Esophagus muscularis mucosa (tissue), 4 donors: ENCODE data around the gene HTRA2. TPM values are rescaled to one million over a fixed set of nuclear protein-coding genes. Genes with fewer than 3 reads are reported as not detected.

ENCODE experiments used
- DNase-seq: peaks from one replicate; pipeline ENCODE4 v3.0.0-alpha.2; 2017; ENCODE audit errors: extremely low spot score
- H3K27ac ChIP-seq, 4 donors: fragments of 200-600 bp; sonication (generic); replicated peaks in 1 of 4; 1 replicate in 3 of 4; 2 replicates in 1 of 4; pipeline ENCODE4 v1.5.1; 2016 to 2019; ENCODE audit warnings: mild to moderate bottlenecking in 1 of 4
- H3K27me3 ChIP-seq, 4 donors: fragments of 200-600 bp; sonication (generic); one replicate each; pipeline versions ENCODE4 v1.5.1 to v1.6.0; 2016 to 2019
- H3K36me3 ChIP-seq, 4 donors: fragments of 200-600 bp; sonication (generic); one replicate each; pipeline ENCODE4 v1.5.1; 2016 to 2019
- H3K4me1 ChIP-seq, 4 donors: fragments of 200-600 bp; sonication (generic); one replicate each; pipeline ENCODE4 v1.5.1; 2016 to 2019
- H3K4me3 ChIP-seq, 4 donors: fragments of 200-600 bp; sonication (generic); 1 replicate in 2 of 4; 2 replicates in 2 of 4; pipeline ENCODE4 v1.5.1; 2016 to 2019; ENCODE audit warnings: mild to moderate bottlenecking in 4 of 4, moderate library complexity in 1 of 4
- H3K9me3 ChIP-seq, 4 donors: fragments of 200-600 bp; sonication (generic); 1 replicate in 3 of 4; 2 replicates in 1 of 4; pipeline ENCODE4 v1.5.1; 2016 to 2019
- CTCF ChIP-seq, 3 experiments: fragments of 200-600 bp in 2 of 3; fragments of 450-650 bp in 1 of 3; sonication (generic) in 2 of 3; IDR thresholded peaks; one replicate each; pipeline ENCODE4 v1.5.1; 2017 to 2019; ENCODE audit warnings: antibody characterized with exemption in 3 of 3, mild to moderate bottlenecking in 2 of 3, moderate library complexity in 1 of 3
- EP300 ChIP-seq: sonication (generic); formaldehyde crosslinking; IDR thresholded peaks from one replicate; pipeline ENCODE4 v1.6.1; 2017; ENCODE audit warnings: antibody characterized with exemption
- POLR2A ChIP-seq: fragments of 450-650 bp; IDR thresholded peaks from one replicate; pipeline ENCODE4 v1.6.1; 2017; ENCODE audit warnings: antibody characterized with exemption, moderate library complexity, mild to moderate bottlenecking, low read depth
- POLR2AphosphoS5 ChIP-seq, 2 donors: sonication (generic); formaldehyde crosslinking; IDR thresholded peaks; one replicate each; pipeline ENCODE4 v1.6.1; 2017; ENCODE audit warnings: antibody characterized with exemption in 2 of 2
- WGBS: methylation state at CpG from one replicate; pipeline ENCODE4 v1.1.5; 2018; 5-methylcytosine and 5-hydroxymethylcytosine counted together
- intact Hi-C: fragments of 100-400 bp; cut with DNase I; formaldehyde crosslinking; loops from one replicate; pipeline ENCODE4 v1.15.1; 2023
- total RNA-seq, 4 donors: library from RNA; depleted of rRNA; stranded (reverse); fragments of >200 nt; gene quantifications; one replicate each; pipeline versions ENCODE4 v1.1.0 to v1.2.1, GENCODE V29; 2016

The HTRA2 gene
- total RNA-seq, 4 donors from 2014 or later = 29.7 to 37.9 (median 31.9) TPM

DNA sequence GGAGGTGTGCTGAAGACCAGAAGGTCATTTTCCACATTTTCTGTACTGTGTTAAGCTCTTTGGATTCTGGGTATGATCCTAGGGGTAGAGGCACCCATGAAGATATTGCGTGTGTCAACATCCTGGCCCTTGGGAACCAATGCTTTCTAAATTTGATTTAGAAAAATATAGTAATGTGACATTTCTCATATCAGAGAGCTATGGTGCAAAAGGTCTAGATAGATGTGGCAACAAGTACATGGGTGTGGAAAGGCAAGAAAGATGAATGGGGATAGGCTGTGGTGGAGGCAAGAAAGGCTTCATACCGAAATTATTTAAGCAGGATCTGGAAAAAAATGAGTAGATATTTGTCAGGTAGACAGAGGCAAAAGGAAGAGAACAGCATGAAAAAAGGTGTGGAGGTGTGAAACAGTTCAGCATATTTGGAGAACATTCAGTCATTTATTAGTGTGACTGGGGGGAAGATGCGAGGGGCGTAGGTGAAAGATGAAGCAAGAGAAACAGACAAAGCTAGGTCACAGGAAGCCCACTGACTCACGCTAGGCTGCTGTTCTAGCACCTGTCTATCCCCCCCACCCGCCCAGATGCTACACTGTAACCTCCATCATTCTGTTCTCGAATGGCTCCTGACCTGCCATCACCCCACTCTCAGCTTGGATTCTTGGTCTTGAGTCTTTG, 36.5 kb downstream of the HTRA2 start:
- Histone ChIP-seq H3K36me3 (no peaks in the 10 kb centered on the region), H3K27ac (no peak overlapping the region), H3K4me1 (no peaks in the 10 kb centered on the region), H3K9me3 (no peaks in the 10 kb centered on the region), H3K27me3 (peaks cover 0 to 19% (median 0%) of the 10 kb centered on the region in 4 donors), H3K4me3 (no peak overlapping the region)
- intact Hi-C loops = no loop called here
- TF ChIP-seq POLR2A (no peak), EP300 (no peak), POLR2AphosphoS5 (IDR thresholded peaks at IDR 0.05) (no peak), CTCF (IDR thresholded peaks at IDR 0.05) (no peak)
- no peak for DNase-seq
- 74% methylated on average over 7 of the region's 7 CpGs for WGBS

- DNase-seq = no peak
- no peak overlapping the region for H3K27ac ChIP-seq
- TF ChIP-seq POLR2A (no peak), EP300 (no peak), CTCF (IDR thresholded peaks at IDR 0.05) (no peak), POLR2AphosphoS5 (IDR thresholded peaks at IDR 0.05) (no peak)
- H3K9me3 ChIP-seq = no peaks in the 10 kb centered on the region
- H3K36me3 ChIP-seq = no peaks in the 10 kb centered on the region
- H3K27me3 ChIP-seq = peaks cover 0 to 19% (median 0%) of the 10 kb centered on the region in 4 donors
- intact Hi-C loops = no loop called here
- no peaks in the 10 kb centered on the region for H3K4me1 ChIP-seq
- no peak overlapping the region for H3K4me3 ChIP-seq
Observed at GRCh38 chr2:74566754-74567085, 37.0 kb downstream of the HTRA2 start.

GRCh38 chr2:74567881-74568280, 38.1 kb downstream of the HTRA2 start:
- Histone ChIP-seq H3K27ac (no peak overlapping the region), H3K4me3 (no peak overlapping the region), H3K36me3 (no peaks in the 10 kb centered on the region), H3K27me3 (peaks cover 0 to 14% (median 0%) of the 10 kb centered on the region in 4 donors), H3K4me1 (no peaks in the 10 kb centered on the region), H3K9me3 (no peaks in the 10 kb centered on the region)
- no peak for TF ChIP-seq POLR2AphosphoS5 (IDR thresholded peaks at IDR 0.05)
- no peak for TF ChIP-seq POLR2A
- no peak for TF ChIP-seq CTCF (IDR thresholded peaks at IDR 0.05)
- no peak for TF ChIP-seq EP300
- intact Hi-C loops = no loop called here
- WGBS = 72% methylated on average over 5 of the region's 5 CpGs
- DNase-seq = no peak

- no peak for TF ChIP-seq POLR2A
- TF ChIP-seq CTCF (IDR thresholded peaks at IDR 0.05) = no peak
- no peak for TF ChIP-seq POLR2AphosphoS5 (IDR thresholded peaks at IDR 0.05)
- TF ChIP-seq EP300 = no peak
- no peak overlapping the region for H3K4me3 ChIP-seq
- H3K27me3 ChIP-seq = peaks cover 0 to 2% (median 0%) of the 10 kb centered on the region in 4 donors
- H3K27ac ChIP-seq = no peak overlapping the region
- H3K4me1 ChIP-seq = no peaks in the 10 kb centered on the region
- no peak for DNase-seq
- H3K36me3 ChIP-seq = no peaks in the 10 kb centered on the region
- no peaks in the 10 kb centered on the region for H3K9me3 ChIP-seq
- WGBS = 38% methylated on average over 1 of the region's 1 CpG
- intact Hi-C loops = no loop called here
Observed at GRCh38 chr2:74569686-74570085, 40.0 kb downstream of the HTRA2 start.

DNA sequence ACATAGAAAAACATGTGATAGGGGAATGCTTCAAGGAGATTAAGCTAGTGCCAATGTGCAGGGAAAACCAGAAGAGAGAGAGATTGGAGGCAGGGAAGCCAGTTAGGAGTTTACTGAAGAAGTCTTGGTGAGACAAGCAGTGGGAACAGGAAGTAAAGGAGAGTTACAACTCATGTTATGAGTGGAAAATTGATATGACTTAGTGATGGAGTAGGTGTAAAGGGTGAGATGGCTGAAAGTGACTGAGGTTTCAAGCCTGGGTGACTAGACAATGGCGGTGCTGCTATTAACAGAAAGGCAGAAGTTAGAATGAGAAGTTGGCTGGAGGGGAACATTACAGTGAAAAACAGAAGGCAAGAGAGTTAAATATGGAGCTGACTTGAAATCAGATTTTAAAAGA, 41.3 kb downstream of the HTRA2 start:
- no peak for DNase-seq
- intact Hi-C loops = no loop called here
- WGBS = 73% methylated on average over 1 of the region's 1 CpG

More for the DNA sequence above, 41.3 kb downstream of the HTRA2 start:
- no peak for TF ChIP-seq POLR2AphosphoS5 (IDR thresholded peaks at IDR 0.05)
- TF ChIP-seq CTCF (IDR thresholded peaks at IDR 0.05) = no peak
- TF ChIP-seq EP300 = no peak
- TF ChIP-seq POLR2A = no peak
- peaks cover 0 to 5% (median 0%) of the 10 kb centered on the region in 4 donors for H3K27me3 ChIP-seq
- no peak overlapping the region for H3K27ac ChIP-seq
- H3K4me3 ChIP-seq = no peak overlapping the region
- no peaks in the 10 kb centered on the region for H3K9me3 ChIP-seq
- H3K4me1 ChIP-seq = no peaks in the 10 kb centered on the region
- no peaks in the 10 kb centered on the region for H3K36me3 ChIP-seq
